Colonic mucosa (tissue), 4 donors: Measurements from ENCODE around the gene RAB29. TPM values are rescaled to one million over a fixed set of nuclear protein-coding genes. Genes with fewer than 3 reads are reported as not detected.
"Not testable (repeated sequence)": the region's sequence is repeated elsewhere in the genome, so short reads cannot be mapped to it uniquely, and the experiment has no call there.

Experiments used
- DNase-seq: peaks from one replicate; pipeline ENCODE4 v3.0.0-alpha.2; 2020
- H3K27ac ChIP-seq: fragments of 200-600 bp; one replicate; pipeline ENCODE4 v1.8.0; 2021
- H3K27me3 ChIP-seq: fragments of 200-600 bp; one replicate; pipeline ENCODE4 v1.8.0; 2021
- H3K36me3 ChIP-seq: fragments of 200-600 bp; one replicate; pipeline ENCODE4 v1.8.0; 2021
- H3K4me1 ChIP-seq: fragments of 200-600 bp; one replicate; pipeline ENCODE4 v1.8.0; 2021; ENCODE audit warnings: mild to moderate bottlenecking
- H3K4me3 ChIP-seq: fragments of 200-600 bp; one replicate; pipeline ENCODE4 v1.8.0; 2021
- H3K9ac ChIP-seq, 2 donors: one replicate each; pipeline ENCODE4 v1.7.0; 2013; ENCODE audit warnings: control low read depth in 2 of 2, low read depth in 2 of 2, low read length in 2 of 2
- H3K9me3 ChIP-seq: fragments of 200-600 bp; one replicate; pipeline ENCODE4 v1.8.0; 2021
- intact Hi-C: fragments of 100-400 bp; cut with DNase I; formaldehyde crosslinking; loops from one replicate; pipeline ENCODE4 v1.14.1; 2022
- total RNA-seq, 2 donors: library from RNA; stranded (reverse); fragmentation: NEBNext Ultra II Directional in 1 of 2; extraction: Animal tissue kit (Norgen Biotek cat#: 25700) in 1 of 2; gene quantifications; one replicate each; pipeline ENCODE4 v1.2.1, GENCODE V29; 2021
- TF ChIP-seq, protein P1 (sequence below): fragments of 200-600 bp; IDR thresholded peaks from one replicate; pipeline ENCODE4 v1.8.0; 2022; ENCODE audit warnings: antibody characterized with exemption, mild to moderate bottlenecking
- donor health status: healthy.
- donor health status: DM: no; HTN: no; CAD: no.
- donor health status: DM: no; HTN: no; CAD: no.

The RAB29 gene
- 10 to 100 TPM in 1 of 2 donors, 1 to 10 TPM in 1; 7.5 to 10.2 TPM for total RNA-seq

- no peaks in the 10 kb centered on the region for H3K36me3 ChIP-seq
- intact Hi-C loops: no loop called here
These were observed at the start of gene RAB29 for GRCh38 chr1:205775015-205775716. Gene RAB29, minus strand, starts transcription at chr1:205775482. Its CDS starts 526 bp downstream, at chr1:205774956.

GRCh38 chr1:205824180-205824579 is 48.9 kb upstream of the RAB29 start:
- no peaks in the 10 kb centered on the region for H3K36me3 ChIP-seq
- H3K27ac ChIP-seq: no peak overlapping the region
- TF ChIP-seq, protein P1, sequence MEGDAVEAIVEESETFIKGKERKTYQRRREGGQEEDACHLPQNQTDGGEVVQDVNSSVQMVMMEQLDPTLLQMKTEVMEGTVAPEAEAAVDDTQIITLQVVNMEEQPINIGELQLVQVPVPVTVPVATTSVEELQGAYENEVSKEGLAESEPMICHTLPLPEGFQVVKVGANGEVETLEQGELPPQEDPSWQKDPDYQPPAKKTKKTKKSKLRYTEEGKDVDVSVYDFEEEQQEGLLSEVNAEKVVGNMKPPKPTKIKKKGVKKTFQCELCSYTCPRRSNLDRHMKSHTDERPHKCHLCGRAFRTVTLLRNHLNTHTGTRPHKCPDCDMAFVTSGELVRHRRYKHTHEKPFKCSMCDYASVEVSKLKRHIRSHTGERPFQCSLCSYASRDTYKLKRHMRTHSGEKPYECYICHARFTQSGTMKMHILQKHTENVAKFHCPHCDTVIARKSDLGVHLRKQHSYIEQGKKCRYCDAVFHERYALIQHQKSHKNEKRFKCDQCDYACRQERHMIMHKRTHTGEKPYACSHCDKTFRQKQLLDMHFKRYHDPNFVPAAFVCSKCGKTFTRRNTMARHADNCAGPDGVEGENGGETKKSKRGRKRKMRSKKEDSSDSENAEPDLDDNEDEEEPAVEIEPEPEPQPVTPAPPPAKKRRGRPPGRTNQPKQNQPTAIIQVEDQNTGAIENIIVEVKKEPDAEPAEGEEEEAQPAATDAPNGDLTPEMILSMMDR: no peak
- DNase-seq: no peak
- intact Hi-C loops: no loop called here
- no peaks in the 10 kb centered on the region for H3K9me3 ChIP-seq
- no peak overlapping the region for H3K9ac ChIP-seq
- H3K4me3 ChIP-seq: no peak overlapping the region
- no peaks in the 10 kb centered on the region for H3K27me3 ChIP-seq
- H3K4me1 ChIP-seq: no peaks in the 10 kb centered on the region

More at GRCh38 chr1:205775015-205775716, at the start of gene RAB29:
- Histone ChIP-seq H3K4me1 (no peaks in the 10 kb centered on the region), H3K4me3 (peak within 1 kb of the TSS; percentile 66), H3K27me3 (no peaks in the 10 kb centered on the region), H3K27ac (peak within 1 kb of the TSS; percentile 30), H3K9ac (peak within 1 kb of the TSS; percentile 56 to 80), H3K9me3 (no peaks in the 10 kb centered on the region)
- peak; percentile 84 for DNase-seq
- TF ChIP-seq, protein P1: no peak

DNA sequence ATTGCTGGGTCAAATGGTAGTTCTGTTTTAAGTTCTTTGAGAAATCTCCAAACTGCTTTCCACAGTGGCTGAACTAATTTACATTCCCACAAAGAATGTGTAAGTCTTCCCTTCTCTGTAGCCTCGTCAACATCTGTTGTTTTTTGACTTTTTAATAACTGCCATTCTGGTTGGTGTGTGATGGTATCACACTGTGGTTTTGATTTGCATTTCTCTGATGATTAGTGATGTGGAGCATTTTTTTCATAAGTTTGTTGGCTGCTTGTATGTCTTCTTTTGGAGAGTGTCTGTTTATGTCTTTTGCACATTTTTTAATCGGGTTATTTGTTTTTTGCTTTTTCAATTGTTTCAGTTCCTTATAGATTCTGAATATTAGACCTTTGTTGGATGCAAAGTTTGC is 48.0 kb upstream of the RAB29 start:
- intact Hi-C loops, H3K9me3 ChIP-seq, H3K36me3 ChIP-seq, H3K27me3 ChIP-seq, H3K4me3 ChIP-seq, H3K4me1 ChIP-seq, DNase-seq, H3K27ac ChIP-seq, H3K9ac ChIP-seq: not testable (repeated sequence)

GRCh38 chr1:205822397-205822796 is 47.1 kb upstream of the RAB29 start:
- no peaks in the 10 kb centered on the region for H3K36me3 ChIP-seq
- H3K27me3 ChIP-seq: no peaks in the 10 kb centered on the region
- H3K4me3 ChIP-seq: no peak overlapping the region
- no peak overlapping the region for H3K9ac ChIP-seq
- TF ChIP-seq, protein P1: no peak
- intact Hi-C loops: no loop called here
- no peaks in the 10 kb centered on the region for H3K9me3 ChIP-seq
- no peaks in the 10 kb centered on the region for H3K4me1 ChIP-seq
- H3K27ac ChIP-seq: no peak overlapping the region
- DNase-seq: no peak

GRCh38 chr1:205817988-205818387 is 42.7 kb upstream of the RAB29 start:
- no peak overlapping the region for H3K4me3 ChIP-seq
- no peaks in the 10 kb centered on the region for H3K4me1 ChIP-seq
- TF ChIP-seq, protein P1: no peak
- intact Hi-C loops: no loop called here
- H3K27me3 ChIP-seq: no peaks in the 10 kb centered on the region
- no peaks in the 10 kb centered on the region for H3K9me3 ChIP-seq
- no peak overlapping the region for H3K9ac ChIP-seq
- DNase-seq: no peak
- no peak overlapping the region for H3K27ac ChIP-seq
- no peaks in the 10 kb centered on the region for H3K36me3 ChIP-seq

DNA sequence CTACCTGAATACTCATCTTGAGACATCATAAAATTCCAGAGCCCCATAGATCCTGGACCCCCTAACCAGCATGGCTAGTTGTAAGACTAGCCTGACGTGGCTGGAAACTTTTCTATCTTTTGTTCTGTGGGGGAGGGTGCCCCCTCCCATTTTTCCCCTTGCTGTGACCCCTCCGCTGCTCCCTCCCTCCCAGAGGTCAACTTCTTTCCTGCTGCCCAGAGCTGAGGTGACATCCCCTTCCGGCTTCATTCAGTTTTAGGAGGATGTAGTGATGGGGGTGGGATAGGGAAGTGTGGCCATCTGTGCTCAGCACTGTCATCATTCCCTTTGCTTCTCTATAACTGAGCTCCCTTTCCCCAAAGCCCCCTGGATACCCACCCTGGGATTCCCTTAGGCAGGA is 42.1 kb upstream of the RAB29 start:
- intact Hi-C loops: no loop called here
- Histone ChIP-seq H3K4me1 (no peaks in the 10 kb centered on the region), H3K27me3 (no peaks in the 10 kb centered on the region), H3K27ac (no peak overlapping the region), H3K36me3 (no peaks in the 10 kb centered on the region), H3K9ac (no peak overlapping the region), H3K4me3 (no peak overlapping the region), H3K9me3 (no peaks in the 10 kb centered on the region)
- DNase-seq: no peak
- TF ChIP-seq, protein P1: no peak
